HG03025 (cell line): Measurements from ENCODE around the gene SNX17.
A peak's percentile ranks its signal among the peaks of the same experiment; 100 is the strongest.

Experiments
- ATAC-seq: cut with Tn5 transposase; IDR thresholded peaks from one replicate; pipeline ENCODE4 v1.9.1; 2021; ENCODE audit warnings: mild to moderate bottlenecking, moderate library complexity; ENCODE audit not compliant: unreplicated experiment, low FRiP score

SNX17 gene

GRCh38 chr2:27363933-27364332, 6.5 kb upstream of the SNX17 start:
- no peak for ATAC-seq

GRCh38 chr2:27369471-27370025, 868 bp upstream of the SNX17 start:
- peak; percentile 21 for ATAC-seq

- ATAC-seq = peak; percentile 27
These were observed 602 bp downstream of the SNX17 start for GRCh38 chr2:27370816-27371620.

GRCh38 chr2:27372937-27373336, 2.5 kb downstream of the SNX17 start:
- no peak for ATAC-seq

GRCh38 chr2:27373567-27373966, 3.2 kb downstream of the SNX17 start:
- ATAC-seq = no peak

GRCh38 chr2:27375513-27376099, 5.2 kb downstream of the SNX17 start:
- ATAC-seq = no peak

- no peak for ATAC-seq
These were observed 5.9 kb downstream of the SNX17 start for GRCh38 chr2:27376151-27376865.

GRCh38 chr2:27376866-27377617, 6.6 kb downstream of the SNX17 start:
- ATAC-seq = no peak

GRCh38 chr2:27377618-27378095, 7.2 kb downstream of the SNX17 start:
- ATAC-seq = no peak

- no peak for ATAC-seq
These were observed 7.8 kb downstream of the SNX17 start for GRCh38 chr2:27378096-27378808.

GRCh38 chr2:27378809-27379290, 8.4 kb downstream of the SNX17 start:
- no peak for ATAC-seq

GRCh38 chr2:27379383-27379835, 9.0 kb downstream of the SNX17 start:
- no peak for ATAC-seq

GRCh38 chr2:27379836-27380625, 9.6 kb downstream of the SNX17 start:
- ATAC-seq = peak; percentile 16

- peak; percentile 64 for ATAC-seq
These were observed 10.5 kb downstream of the SNX17 start, which contains the start of gene ZNF513 for GRCh38 chr2:27380626-27381545. Gene ZNF513, minus strand, starts transcription at chr2:27380734. Its CDS starts 208 bp downstream, at chr2:27380526.

GRCh38 chr2:27381577-27382181, 11.3 kb downstream of the SNX17 start:
- ATAC-seq = no peak

GRCh38 chr2:27390822-27391679, 20.6 kb downstream of the SNX17 start:
- no peak for ATAC-seq
